B cell (primary cell): ENCODE data around the gene TAF1D. TPM values are rescaled to one million over a fixed set of nuclear protein-coding genes. Genes with fewer than 3 reads are reported as not detected.

Source experiments
- ATAC-seq: fragments of 200-7000 bp; cut with Tn5 transposase; one replicate; pipeline ENCODE4 v1.10.0; 2021; ENCODE audit warnings: low read depth, mild to moderate bottlenecking, moderate number of reproducible peaks, moderate library complexity
- CTCF ChIA-PET: fragments of 350-600 bp; sonication (Branson Sonifier 250); formaldehyde crosslinking; loops from one replicate; lab custom pipeline; 2021; ENCODE audit warnings: antibody characterized with exemption, inconsistent platforms; lab: Charles Lee
- POLR2A ChIA-PET: fragments of 350-600 bp; sonication (Branson Sonifier 250); formaldehyde crosslinking; loops from one replicate; lab custom pipeline; 2021; ENCODE audit warnings: antibody characterized with exemption; lab: Charles Lee
- DNase-seq: peaks from one replicate; pipeline ENCODE4 v3.0.0; 2013
- H2AFZ ChIP-seq: 2 replicates; pipeline ENCODE4 v1.6.1; 2012; ENCODE audit warnings: mild to moderate bottlenecking, low read depth, low read length; ENCODE audit not compliant: insufficient read depth, poor library complexity, severe bottlenecking
- H3K27ac ChIP-seq, 2 donors: 1 replicate in 1 of 2; 2 replicates in 1 of 2; pipeline ENCODE4 v1.5.1; 2012 to 2013; ENCODE audit warnings: low read length in 2 of 2, mild to moderate bottlenecking in 2 of 2, moderate library complexity in 1 of 2
- H3K27me3 ChIP-seq, 4 experiments: fragments of 200-600 bp in 1 of 4; sonication (generic) in 1 of 4; replicated peaks in 1 of 4; 1 replicate in 2 of 4; 2 replicates in 2 of 4; pipeline versions ENCODE4 v1.6.1 to v1.7.0; 2013 to 2016; ENCODE audit warnings: low read length in 3 of 4, mild to moderate bottlenecking in 2 of 4, mixed read lengths in 1 of 4, moderate library complexity in 1 of 4; ENCODE audit not compliant: insufficient read depth in 4 of 4, control insufficient read depth in 3 of 4; ENCODE audit errors: control extremely low read depth in 1 of 4
- H3K36me3 ChIP-seq, 2 experiments: replicated peaks in 1 of 2; 1 replicate in 1 of 2; 2 replicates in 1 of 2; pipeline versions ENCODE4 v1.6.1 to v1.7.1; 2013; ENCODE audit warnings: low read length in 1 of 2; ENCODE audit not compliant: insufficient read depth in 2 of 2, control insufficient read depth in 1 of 2; ENCODE audit errors: control extremely low read depth in 1 of 2, extremely low read depth in 1 of 2
- H3K4me1 ChIP-seq, 2 donors: fragments of 200-600 bp in 1 of 2; sonication (generic) in 1 of 2; 1 replicate in 1 of 2; 2 replicates in 1 of 2; pipeline versions ENCODE4 v1.5.1 to v1.6.1; 2013 to 2017; ENCODE audit warnings: low read length in 2 of 2; ENCODE audit not compliant: control insufficient read depth in 2 of 2, insufficient read depth in 2 of 2
- H3K4me2 ChIP-seq: replicated peaks from 2 replicates; pipeline ENCODE3; 2012; ENCODE audit warnings: mild to moderate bottlenecking, low read depth, low read length; ENCODE audit not compliant: poor library complexity, severe bottlenecking
- H3K4me3 ChIP-seq, 5 experiments: fragments of 200-600 bp in 1 of 5; sonication (generic) in 1 of 5; 1 replicate in 3 of 5; 2 replicates in 2 of 5; pipeline versions ENCODE4 v1.5.1 to v1.7.0; 2011 to 2016; ENCODE audit warnings: low read length in 4 of 5, mild to moderate bottlenecking in 4 of 5, low read depth in 2 of 5, control low read depth in 1 of 5, moderate library complexity in 1 of 5; ENCODE audit not compliant: insufficient read depth in 1 of 5; ENCODE audit errors: control extremely low read depth in 1 of 5, extremely low read depth in 1 of 5
- H3K79me2 ChIP-seq: fragments of 200-600 bp; sonication (generic); one replicate; pipeline ENCODE4 v1.6.0; 2016; ENCODE audit warnings: low read length; ENCODE audit not compliant: control insufficient read depth, insufficient read depth
- H3K9ac ChIP-seq: fragments of 200-600 bp; sonication (generic); 2 replicates; pipeline ENCODE4 v1.6.1; 2017; ENCODE audit warnings: mild to moderate bottlenecking, low read length, moderate library complexity
- H3K9me3 ChIP-seq, 3 donors: one replicate each; pipeline versions ENCODE4 v1.6.1 to v1.7.1; 2013; ENCODE audit warnings: low read length in 2 of 3; ENCODE audit not compliant: control insufficient read depth in 2 of 3, insufficient read depth in 1 of 3; ENCODE audit errors: control extremely low read depth in 1 of 3
- H4K20me1 ChIP-seq: 2 replicates; pipeline ENCODE4 v1.6.0; 2012; ENCODE audit warnings: mild to moderate bottlenecking, low read length; ENCODE audit not compliant: insufficient read depth, control insufficient read depth, poor library complexity, severe bottlenecking
- H3K27ac Mint-ChIP-seq: one replicate; pipeline ENCODE4 v1.8.0; 2021; ENCODE audit warnings: mixed read lengths
- H3K27me3 Mint-ChIP-seq: one replicate; pipeline ENCODE4 v1.8.0; 2021; ENCODE audit warnings: mixed read lengths
- H3K4me1 Mint-ChIP-seq: one replicate; pipeline ENCODE4 v1.8.0; 2021; ENCODE audit warnings: mixed read lengths
- H3K4me3 Mint-ChIP-seq: one replicate; pipeline ENCODE4 v1.8.0; 2021; ENCODE audit warnings: mixed read lengths
- H3K9me3 Mint-ChIP-seq: one replicate; pipeline ENCODE4 v1.8.0; 2022; ENCODE audit warnings: mixed read lengths; ENCODE audit not compliant: insufficient read depth
- EZH2 ChIP-seq: IDR thresholded peaks from 2 replicates; pipeline ENCODE4 v1.6.1; 2012; ENCODE audit warnings: borderline replicate concordance, low read depth, mild to moderate bottlenecking, moderate library complexity, low read length; ENCODE audit not compliant: insufficient read depth, poor library complexity, severe bottlenecking
- WGBS: methylation state at CpG from one replicate; pipeline ENCODE4 v1.1.5; 2013; ENCODE audit warnings: missing lambda C conversion rate; ENCODE audit not compliant: insufficient coverage; 5-methylcytosine and 5-hydroxymethylcytosine counted together
- intact Hi-C: fragments of 100-400 bp; cut with micrococcal nuclease; formaldehyde crosslinking; loops from one replicate; pipeline ENCODE4 v1.10.0; 2022
- polyA plus RNA-seq: library from polyadenylated mRNA; depleted of rRNA; stranded (reverse); fragments of >200 nt; gene quantifications from 2 replicates; pipeline ENCODE4 v1.2.3, GENCODE V29; 2012
- total RNA-seq, 2 donors: library from RNA; stranded (reverse); fragments of 120-200 nt in 1 of 2; gene quantifications; 1 replicate in 1 of 2; 2 replicates in 1 of 2; pipeline versions ENCODE4 v1.2.3 to v1.2.4, GENCODE V29; 2013 to 2022
- TF ChIP-seq, protein P1 (sequence below): fragments of 200-600 bp; IDR thresholded peaks from one replicate; pipeline ENCODE4 v1.8.0; 2022; ENCODE audit warnings: antibody characterized with exemption, mild to moderate bottlenecking

The TAF1D gene
- total and polyA plus RNA-seq, 2 donors (not counting 1 experiment from before 2014, with no cell fraction given) = 127 to 230 TPM

- peak within 1 kb of the TSS; percentile 81 for H3K9ac ChIP-seq
- H3K9me3 Mint-ChIP-seq = no peaks in the 10 kb centered on the region
- TF ChIP-seq, protein P1, sequence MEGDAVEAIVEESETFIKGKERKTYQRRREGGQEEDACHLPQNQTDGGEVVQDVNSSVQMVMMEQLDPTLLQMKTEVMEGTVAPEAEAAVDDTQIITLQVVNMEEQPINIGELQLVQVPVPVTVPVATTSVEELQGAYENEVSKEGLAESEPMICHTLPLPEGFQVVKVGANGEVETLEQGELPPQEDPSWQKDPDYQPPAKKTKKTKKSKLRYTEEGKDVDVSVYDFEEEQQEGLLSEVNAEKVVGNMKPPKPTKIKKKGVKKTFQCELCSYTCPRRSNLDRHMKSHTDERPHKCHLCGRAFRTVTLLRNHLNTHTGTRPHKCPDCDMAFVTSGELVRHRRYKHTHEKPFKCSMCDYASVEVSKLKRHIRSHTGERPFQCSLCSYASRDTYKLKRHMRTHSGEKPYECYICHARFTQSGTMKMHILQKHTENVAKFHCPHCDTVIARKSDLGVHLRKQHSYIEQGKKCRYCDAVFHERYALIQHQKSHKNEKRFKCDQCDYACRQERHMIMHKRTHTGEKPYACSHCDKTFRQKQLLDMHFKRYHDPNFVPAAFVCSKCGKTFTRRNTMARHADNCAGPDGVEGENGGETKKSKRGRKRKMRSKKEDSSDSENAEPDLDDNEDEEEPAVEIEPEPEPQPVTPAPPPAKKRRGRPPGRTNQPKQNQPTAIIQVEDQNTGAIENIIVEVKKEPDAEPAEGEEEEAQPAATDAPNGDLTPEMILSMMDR = peak; percentile 57
- TF ChIP-seq EZH2 = no peak
- H3K4me1 Mint-ChIP-seq = peaks cover 40% of the 10 kb centered on the region
- peak within 1 kb of the TSS; percentile 71 to 99 (median 85) for H3K4me3 ChIP-seq
- peak within 1 kb of the TSS; percentile 97 for H3K4me3 Mint-ChIP-seq
- H3K36me3 ChIP-seq = peaks cover 0 to 18% of the 10 kb centered on the region in 2 experiments
- peak within 1 kb of the TSS; percentile 92 for H3K27ac Mint-ChIP-seq
- H2AFZ ChIP-seq = peak within 1 kb of the TSS; percentile 87
- no peaks in the 10 kb centered on the region for H3K9me3 ChIP-seq
- intact Hi-C loops = loop anchor here (1.0 to 10.0 kb wide), 6 partner anchors 43 to 709 kb away; partner anchors contain the start of genes ANKRD49, C11orf54, CEP295 and MRE11
- WGBS = under 1% methylated on average over 72 of the region's 72 CpGs
- ATAC-seq (peak; percentile 94), DNase-seq (peak; percentile 89)
- no peaks in the 10 kb centered on the region for H3K27me3 Mint-ChIP-seq
- peak within 1 kb of the TSS; percentile 82 to 91 for H3K27ac ChIP-seq
- CTCF ChIA-PET = interaction anchor here (0.5 to 2.7 kb wide), 4 partner anchors 44 to 132 kb away, joined by 3 to 43 read pairs (median 4); partner anchors contain the start of genes C11orf54, CEP295 and TAF1D
- H3K4me1 ChIP-seq = peaks cover 26 to 29% of the 10 kb centered on the region in 2 donors
- H3K4me2 ChIP-seq = peak within 1 kb of the TSS; percentile 85
- peaks cover 50% of the 10 kb centered on the region for H4K20me1 ChIP-seq
- H3K79me2 ChIP-seq = peaks cover 57% of the 10 kb centered on the region
- no peaks in the 10 kb centered on the region for H3K27me3 ChIP-seq
- POLR2A ChIA-PET = interaction anchor here (0.5 to 1.5 kb wide), 5 partner anchors 43 to 345 kb away, joined by 3 to 38 read pairs (median 5); partner anchors contain the start of genes C11orf54, CEP295, PANX1 and TAF1D
These were observed 43.0 kb upstream of the TAF1D start, which contains the start of gene MED17 for GRCh38 chr11:93784145-93784934. TSS of gene MED17 (plus strand) at chr11:93784282. CDS start at chr11:93784514, 232 bp downstream.
